MM.1S (cell line): ENCODE data around the gene AQP11.
"Not testable (repeated sequence)": the region's sequence is repeated elsewhere in the genome, so short reads cannot be mapped to it uniquely, and the experiment has no call there.

Source experiments
- DNase-seq: peaks from one replicate; pipeline ENCODE4 v3.0.0-alpha.2; 2015
- H2AFZ ChIP-seq: fragments of 300-600 bp; sonication (generic); 2 replicates; pipeline ENCODE4 v1.6.0; 2016; ENCODE audit warnings: antibody characterized with exemption, low read length
- H3F3A ChIP-seq: fragments of 300-600 bp; sonication (generic); 2 replicates; pipeline ENCODE4 v1.6.1; 2016; ENCODE audit warnings: mild to moderate bottlenecking, antibody characterized with exemption, low read length, moderate library complexity, mixed read lengths; ENCODE audit not compliant: insufficient read depth
- H3K27ac ChIP-seq: fragments of 300-600 bp; sonication (generic); 2 replicates; pipeline ENCODE4 v1.5.1; 2016; ENCODE audit warnings: mild to moderate bottlenecking, low read length
- H3K27me3 ChIP-seq: fragments of 300-600 bp; sonication (generic); replicated peaks from 2 replicates; pipeline ENCODE4 v1.6.0; 2016; ENCODE audit warnings: low read length; ENCODE audit not compliant: insufficient read depth
- H3K36me3 ChIP-seq: fragments of 300-600 bp; sonication (generic); replicated peaks from 2 replicates; pipeline ENCODE4 v1.6.1; 2016; ENCODE audit warnings: mild to moderate bottlenecking, low read length, mixed read lengths; ENCODE audit not compliant: insufficient read depth
- H3K4me1 ChIP-seq: fragments of 300-600 bp; sonication (generic); 2 replicates; pipeline ENCODE4 v1.6.1; 2016; ENCODE audit warnings: low read length, mixed read lengths
- H3K4me2 ChIP-seq: fragments of 300-600 bp; sonication (generic); 2 replicates; pipeline ENCODE4 v1.6.0; 2016; ENCODE audit warnings: low read depth, low read length
- H3K4me3 ChIP-seq: fragments of 300-600 bp; sonication (generic); 2 replicates; pipeline ENCODE4 v1.5.1; 2016; ENCODE audit warnings: low read length, mixed read lengths
- H3K79me2 ChIP-seq: fragments of 300-600 bp; sonication (generic); 2 replicates; pipeline ENCODE4 v1.6.1; 2016; ENCODE audit warnings: mixed run types, low read length, mixed read lengths
- H3K9ac ChIP-seq: fragments of 300-600 bp; sonication (generic); 2 replicates; pipeline ENCODE4 v1.6.1; 2016; ENCODE audit warnings: low read length, mixed read lengths
- H3K9me2 ChIP-seq: fragments of 300-600 bp; sonication (generic); replicated peaks from 2 replicates; pipeline ENCODE4 v1.6.1; 2016; ENCODE audit warnings: mild to moderate bottlenecking, low read length, mixed read lengths; ENCODE audit not compliant: insufficient read depth
- H3K9me3 ChIP-seq: fragments of 300-600 bp; sonication (generic); replicated peaks from 2 replicates; pipeline ENCODE4 v1.6.1; 2016; ENCODE audit warnings: mild to moderate bottlenecking, low read length, mixed read lengths; ENCODE audit not compliant: insufficient read depth
- H4K20me1 ChIP-seq: fragments of 300-600 bp; sonication (generic); 2 replicates; pipeline ENCODE4 v1.6.1; 2016; ENCODE audit warnings: mild to moderate bottlenecking, low read length, moderate library complexity, mixed read lengths; ENCODE audit not compliant: insufficient read depth
- CTCF ChIP-seq: fragments of 300-600 bp; sonication (generic); IDR thresholded peaks from 2 replicates; pipeline ENCODE4 v1.5.1; 2016; ENCODE audit warnings: antibody characterized with exemption, low read length, mixed read lengths
- EZH2 ChIP-seq: fragments of 300-600 bp; sonication (generic); optimal IDR thresholded peaks from 2 replicates; pipeline ENCODE3; 2017; ENCODE audit warnings: low read depth, mild to moderate bottlenecking, antibody characterized with exemption, low read length, mixed read lengths
- EZH2phosphoT487 ChIP-seq: fragments of 300-600 bp; sonication (generic); IDR thresholded peaks from 2 replicates; pipeline ENCODE4 v1.6.1; 2018; ENCODE audit warnings: antibody characterized with exemption, low read length

AQP11 gene

GRCh38 chr11:77619576-77620198 lies 29.9 kb downstream of the AQP11 start:
- Histone ChIP-seq H3K36me3 (peaks cover 3% of the 10 kb centered on the region; the same call in 1 of the 2 replicates), H3F3A (no peaks in the 10 kb centered on the region), H3K9me3 (no peaks in the 10 kb centered on the region), H3K4me2 (no peak overlapping the region), H3K4me3 (no peak overlapping the region), H3K27me3 (no peaks in the 10 kb centered on the region), H4K20me1 (no peaks in the 10 kb centered on the region), H3K9me2 (no peaks in the 10 kb centered on the region), H3K27ac (no peak overlapping the region), H3K9ac (no peak overlapping the region), H3K79me2 (no peaks in the 10 kb centered on the region), H3K4me1 (no peaks in the 10 kb centered on the region), H2AFZ (no peak overlapping the region)
- DNase-seq, result peak; percentile 49
- TF ChIP-seq CTCF, result peak; percentile 70
- no peak for TF ChIP-seq EZH2

GRCh38 chr11:77630157-77630710 lies 40.5 kb downstream of the AQP11 start:
- no peaks in the 10 kb centered on the region for H3K27me3 ChIP-seq
- H3K4me2 ChIP-seq, result no peak overlapping the region
- H3K4me1 ChIP-seq, result no peaks in the 10 kb centered on the region
- no peak overlapping the region for H2AFZ ChIP-seq
- H3K9ac ChIP-seq, result no peak overlapping the region
- peaks cover 70% of the 10 kb centered on the region for H3K79me2 ChIP-seq
- H3K36me3 ChIP-seq, result 0 out of 2 replicates have a peak, but pooled peaks cover 4% of the 10 kb centered on the region
- no peak for TF ChIP-seq EZH2phosphoT487
- no peak for TF ChIP-seq CTCF
- no peak for TF ChIP-seq EZH2
- no peaks in the 10 kb centered on the region for H3K9me3 ChIP-seq
- no peaks in the 10 kb centered on the region for H3K9me2 ChIP-seq
- H3K4me3 ChIP-seq, result no peak overlapping the region
- H3K27ac ChIP-seq, result no peak overlapping the region
- H3F3A ChIP-seq, result no peaks in the 10 kb centered on the region
- DNase-seq, result no peak
- peaks cover 5% of the 10 kb centered on the region; the same call in 1 of the 2 replicates for H4K20me1 ChIP-seq

DNA sequence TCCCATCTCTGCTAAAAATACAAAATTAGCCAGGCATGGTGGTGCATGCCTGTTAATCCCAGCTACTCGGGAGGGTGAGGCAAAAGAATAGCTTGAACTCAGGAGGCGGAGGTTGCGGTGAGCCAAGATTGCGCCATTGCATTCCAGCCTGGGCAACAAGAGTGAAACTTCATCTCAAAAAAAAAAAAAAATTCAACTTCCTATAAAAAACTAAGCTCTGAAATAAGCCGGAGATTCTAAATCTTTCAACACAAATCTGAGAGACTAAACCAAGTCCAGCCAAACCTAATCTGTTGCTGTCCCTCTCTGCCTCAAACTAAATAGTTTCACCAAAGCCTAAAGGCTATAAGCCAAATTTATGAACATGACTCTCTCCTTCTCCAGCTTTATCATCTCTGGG lies 44.2 kb downstream of the AQP11 start:
- H3K9ac ChIP-seq, H3K27ac ChIP-seq, H4K20me1 ChIP-seq, H3K4me1 ChIP-seq, H3K36me3 ChIP-seq, H2AFZ ChIP-seq, H3K9me2 ChIP-seq, H3K4me3 ChIP-seq, H3K4me2 ChIP-seq, H3K27me3 ChIP-seq, H3K9me3 ChIP-seq, DNase-seq, H3F3A ChIP-seq: not testable (repeated sequence)
- peaks cover 82% of the 10 kb centered on the region for H3K79me2 ChIP-seq

GRCh38 chr11:77636731-77637344 lies 47.1 kb downstream of the AQP11 start:
- Histone ChIP-seq H3K27ac (peak overlapping the region; percentile 34; the same call in 1 of the 2 replicates), H2AFZ (peak overlapping the region; percentile 97; the same call in 1 of the 2 replicates)
- DNase-seq, result no peak

More at GRCh38 chr11:77636731-77637344, 47.1 kb downstream of the AQP11 start:
- Histone ChIP-seq H3K9me2 (no peaks in the 10 kb centered on the region), H3K79me2 (peaks cover 55% of the 10 kb centered on the region), H3K4me1 (peaks cover 7% of the 10 kb centered on the region), H3K9ac (peak overlapping the region; percentile 92), H3K4me2 (peak overlapping the region; percentile 62), H3F3A (no peaks in the 10 kb centered on the region), H3K4me3 (peak overlapping the region; percentile 89), H3K36me3 (no peaks in the 10 kb centered on the region), H3K27me3 (no peaks in the 10 kb centered on the region), H3K9me3 (no peaks in the 10 kb centered on the region), H4K20me1 (no peaks in the 10 kb centered on the region)
- TF ChIP-seq CTCF (no peak), EZH2phosphoT487 (no peak), EZH2 (no peak)
